Retinal pigment epithelial cell (primary cell): ENCODE measurements around the gene NUDT5.
"Not testable (repeated sequence)": the region's sequence is repeated elsewhere in the genome, so short reads cannot be mapped to it uniquely, and the experiment has no call there.

Experiments
- DNase-seq: peaks from one replicate; pipeline ENCODE4 v3.0.0-alpha.2; 2010; ENCODE audit warnings: low read depth
- H3K4me3 ChIP-seq: 2 replicates; pipeline ENCODE4 v1.5.1; 2011; ENCODE audit warnings: mild to moderate bottlenecking, low read length, control low read depth, moderate library complexity
- CTCF ChIP-seq: conservative IDR thresholded peaks from 2 replicates; pipeline ENCODE4 v1.5.1; 2011; ENCODE audit warnings: low read depth, low read length, control low read depth, inconsistent platforms

Gene NUDT5

GRCh38 chr10:12235116-12235694 lies 39.5 kb upstream of the NUDT5 start:
- no peak for DNase-seq
- TF ChIP-seq CTCF, result no peak

GRCh38 chr10:12234687-12235086 lies 39.0 kb upstream of the NUDT5 start:
- DNase-seq, result not testable (repeated sequence)

More at GRCh38 chr10:12235116-12235694, 39.5 kb upstream of the NUDT5 start:
- H3K4me3 ChIP-seq, result no peak overlapping the region

GRCh38 chr10:12228851-12229250 lies 33.2 kb upstream of the NUDT5 start:
- H3K4me3 ChIP-seq, result no peak overlapping the region
- no peak for TF ChIP-seq CTCF
- no peak for DNase-seq

More at GRCh38 chr10:12234687-12235086, 39.0 kb upstream of the NUDT5 start:
- not testable (repeated sequence) for H3K4me3 ChIP-seq

- DNase-seq, H3K4me3 ChIP-seq: not testable (repeated sequence)
Measured at GRCh38 chr10:12226438-12226837, 30.7 kb upstream of the NUDT5 start.

- no peak for DNase-seq
- TF ChIP-seq CTCF, result no peak
- no peak overlapping the region for H3K4me3 ChIP-seq
Measured at GRCh38 chr10:12225444-12225843, 29.8 kb upstream of the NUDT5 start.

GRCh38 chr10:12221323-12222298 lies 25.9 kb upstream of the NUDT5 start:
- TF ChIP-seq CTCF, result no peak
- no peak overlapping the region for H3K4me3 ChIP-seq
- DNase-seq, result no peak

GRCh38 chr10:12218991-12219390 lies 23.3 kb upstream of the NUDT5 start:
- no peak for TF ChIP-seq CTCF
- no peak for DNase-seq
- H3K4me3 ChIP-seq, result no peak overlapping the region

GRCh38 chr10:12214763-12215218 lies 19.1 kb upstream of the NUDT5 start:
- H3K4me3 ChIP-seq, result no peak overlapping the region
- TF ChIP-seq CTCF, result peak; percentile 68
- no peak for DNase-seq
